ENCODE measurements around the gene MYL6B.
"Not testable (repeated sequence)": the region's sequence is repeated elsewhere in the genome, so short reads cannot be mapped to it uniquely, and the experiment has no call there.

- TF ChIP-seq, protein P1, sequence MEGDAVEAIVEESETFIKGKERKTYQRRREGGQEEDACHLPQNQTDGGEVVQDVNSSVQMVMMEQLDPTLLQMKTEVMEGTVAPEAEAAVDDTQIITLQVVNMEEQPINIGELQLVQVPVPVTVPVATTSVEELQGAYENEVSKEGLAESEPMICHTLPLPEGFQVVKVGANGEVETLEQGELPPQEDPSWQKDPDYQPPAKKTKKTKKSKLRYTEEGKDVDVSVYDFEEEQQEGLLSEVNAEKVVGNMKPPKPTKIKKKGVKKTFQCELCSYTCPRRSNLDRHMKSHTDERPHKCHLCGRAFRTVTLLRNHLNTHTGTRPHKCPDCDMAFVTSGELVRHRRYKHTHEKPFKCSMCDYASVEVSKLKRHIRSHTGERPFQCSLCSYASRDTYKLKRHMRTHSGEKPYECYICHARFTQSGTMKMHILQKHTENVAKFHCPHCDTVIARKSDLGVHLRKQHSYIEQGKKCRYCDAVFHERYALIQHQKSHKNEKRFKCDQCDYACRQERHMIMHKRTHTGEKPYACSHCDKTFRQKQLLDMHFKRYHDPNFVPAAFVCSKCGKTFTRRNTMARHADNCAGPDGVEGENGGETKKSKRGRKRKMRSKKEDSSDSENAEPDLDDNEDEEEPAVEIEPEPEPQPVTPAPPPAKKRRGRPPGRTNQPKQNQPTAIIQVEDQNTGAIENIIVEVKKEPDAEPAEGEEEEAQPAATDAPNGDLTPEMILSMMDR (IDR thresholded peaks at IDR 0.05) = not testable (repeated sequence)
- not testable (repeated sequence) for TF ChIP-seq ZFX (IDR thresholded peaks at IDR 0.05; ENCODE audit: borderline replicate concordance)
These were observed 4.2 kb downstream of the MYL6B start for GRCh38 chr12:56156464-56157200.

All from 22Rv1 (cell line).